GM19438 (cell line): ENCODE data around the gene TECPR2.
"Not testable (repeated sequence)": the region's sequence is repeated elsewhere in the genome, so short reads cannot be mapped to it uniquely, and the experiment has no call there.

ENCODE experiments used
- ATAC-seq: cut with Tn5 transposase; IDR thresholded peaks from one replicate; pipeline ENCODE4 v1.9.1; 2021; ENCODE audit warnings: low read depth; ENCODE audit not compliant: unreplicated experiment

Gene TECPR2

GRCh38 chr14:102333795-102334705, 28.7 kb upstream of the TECPR2 start:
- ATAC-seq: no peak

- no peak for ATAC-seq
Observed at GRCh38 chr14:102335163-102335562, 27.6 kb upstream of the TECPR2 start.

GRCh38 chr14:102338724-102339123, 24.0 kb upstream of the TECPR2 start:
- no peak for ATAC-seq

- ATAC-seq: no peak
Observed at GRCh38 chr14:102341566-102341965, 21.2 kb upstream of the TECPR2 start.

GRCh38 chr14:102342238-102342637, 20.5 kb upstream of the TECPR2 start:
- ATAC-seq: no peak

- ATAC-seq: no peak
Observed at GRCh38 chr14:102344084-102344483, 18.7 kb upstream of the TECPR2 start.

- ATAC-seq: no peak
Observed at GRCh38 chr14:102344485-102344884, 18.3 kb upstream of the TECPR2 start.

GRCh38 chr14:102345232-102345631, 17.5 kb upstream of the TECPR2 start:
- ATAC-seq: no peak

GRCh38 chr14:102346645-102347044, 16.1 kb upstream of the TECPR2 start:
- no peak for ATAC-seq

- ATAC-seq: no peak
Observed at GRCh38 chr14:102348376-102348775, 14.4 kb upstream of the TECPR2 start.

GRCh38 chr14:102351023-102351422, 11.7 kb upstream of the TECPR2 start:
- no peak for ATAC-seq

GRCh38 chr14:102351593-102351992, 11.1 kb upstream of the TECPR2 start:
- not testable (repeated sequence) for ATAC-seq

GRCh38 chr14:102352213-102352612, 10.5 kb upstream of the TECPR2 start:
- ATAC-seq: no peak

- ATAC-seq: no peak
Observed at GRCh38 chr14:102353126-102353619, 9.6 kb upstream of the TECPR2 start.

GRCh38 chr14:102356280-102356679, 6.5 kb upstream of the TECPR2 start:
- ATAC-seq: no peak

GRCh38 chr14:102359341-102359740, 3.4 kb upstream of the TECPR2 start:
- ATAC-seq: no peak

GRCh38 chr14:102360388-102360787, 2.4 kb upstream of the TECPR2 start:
- ATAC-seq: no peak

- ATAC-seq: peak; percentile 5
Observed at GRCh38 chr14:102362084-102362483, 657 bp upstream of the TECPR2 start.

- peak; percentile 27 for ATAC-seq
Observed at GRCh38 chr14:102363182-102363943, 622 bp downstream of the TECPR2 start.

GRCh38 chr14:102370305-102370809, 7.6 kb downstream of the TECPR2 start:
- ATAC-seq: no peak

GRCh38 chr14:102371361-102371760, 8.6 kb downstream of the TECPR2 start:
- ATAC-seq: no peak
